SU-DHL-6 (cell line): ENCODE data around the gene C10orf88.

Experiments
- H2AFZ ChIP-seq: fragments of 200-600 bp; sonication (generic); 2 replicates; pipeline ENCODE4 v1.6.1; 2014; ENCODE audit warnings: low read depth, mild to moderate bottlenecking, moderate library complexity, mixed read lengths, antibody characterized with exemption, low read length; ENCODE audit not compliant: severe bottlenecking
- H3F3A ChIP-seq: fragments of 200-600 bp; shearing (Covaris generic); 2 replicates; pipeline ENCODE4 v1.6.0; 2016; ENCODE audit warnings: antibody characterized with exemption, mild to moderate bottlenecking; ENCODE audit not compliant: insufficient read depth
- H3K27ac ChIP-seq: fragments of 200-600 bp; sonication (generic); 2 replicates; pipeline ENCODE4 v1.5.1; 2016; ENCODE audit warnings: low read depth, mild to moderate bottlenecking, low read length, moderate library complexity, mixed read lengths
- H3K27me3 ChIP-seq: fragments of 200-600 bp; sonication (generic), shearing (Covaris generic); 2 replicates; pipeline ENCODE4 v1.6.0; 2014; ENCODE audit warnings: mild to moderate bottlenecking, low read length
- H3K36me3 ChIP-seq: fragments of 200-600 bp; sonication (generic); 2 replicates; pipeline ENCODE4 v1.6.1; 2014; ENCODE audit warnings: mild to moderate bottlenecking, low read length, mixed read lengths
- H3K4me2 ChIP-seq: fragments of 300-600, 200-600 bp; shearing (Covaris generic), sonication (generic); 2 replicates; pipeline ENCODE4 v1.6.0; 2014; ENCODE audit warnings: low read length, low read depth, mild to moderate bottlenecking; ENCODE audit not compliant: poor library complexity, severe bottlenecking
- H3K4me3 ChIP-seq: fragments of 200-600 bp; sonication (generic); 2 replicates; pipeline ENCODE4 v1.5.1; 2014; ENCODE audit warnings: antibody characterized with exemption, low read length, mild to moderate bottlenecking, mixed read lengths; ENCODE audit not compliant: insufficient read depth, poor library complexity, severe bottlenecking
- H3K79me2 ChIP-seq: fragments of 200-600 bp; sonication (generic); 2 replicates; pipeline ENCODE4 v1.6.1; 2014; ENCODE audit warnings: mild to moderate bottlenecking, low read length, moderate library complexity; ENCODE audit not compliant: insufficient read depth
- H3K9ac ChIP-seq: fragments of 200-600 bp; sonication (generic); 2 replicates; pipeline ENCODE4 v1.7.0; 2014; ENCODE audit warnings: mild to moderate bottlenecking, low read length
- H3K9me2 ChIP-seq: fragments of 200-600 bp; sonication (generic); replicated peaks from 2 replicates; pipeline ENCODE4 v1.6.1; 2014; ENCODE audit warnings: low read length; ENCODE audit not compliant: insufficient read depth
- H3K9me3 ChIP-seq: fragments of 200-600 bp; sonication (generic); 2 replicates; pipeline ENCODE4 v1.6.1; 2014; ENCODE audit warnings: low read length, mixed read lengths; ENCODE audit not compliant: insufficient read depth
- H4K20me1 ChIP-seq: fragments of 200-600 bp; sonication (generic); 2 replicates; pipeline ENCODE4 v1.6.1; 2014; ENCODE audit warnings: low read depth, mild to moderate bottlenecking, antibody characterized with exemption, low read length, moderate library complexity, mixed read lengths
- EZH2phosphoT487 ChIP-seq: fragments of 200-600 bp; sonication (generic), shearing (Covaris generic); conservative IDR thresholded peaks from 2 replicates; pipeline ENCODE4 v1.6.1; 2018; ENCODE audit warnings: mild to moderate bottlenecking, antibody characterized with exemption, low read length, moderate library complexity, mixed read lengths
- TF ChIP-seq, protein P1 (sequence below): fragments of 200-600 bp; sonication (generic); IDR thresholded peaks from one replicate; pipeline ENCODE4 v1.5.1; 2017; ENCODE audit warnings: antibody characterized with exemption, mild to moderate bottlenecking, low read length, moderate library complexity; ENCODE audit not compliant: insufficient read depth, poor library complexity, severe bottlenecking

The C10orf88 gene

GRCh38 chr10:122931088-122931906 is 22.7 kb downstream of the C10orf88 start:
- no peaks in the 10 kb centered on the region for H3K79me2 ChIP-seq
- no peak overlapping the region for H3K27ac ChIP-seq
- no peaks in the 10 kb centered on the region for H3K9me3 ChIP-seq
- no peak overlapping the region for H2AFZ ChIP-seq
- H3K4me2 ChIP-seq: no peak overlapping the region
- H3K27me3 ChIP-seq: no peaks in the 10 kb centered on the region
- H3K9me2 ChIP-seq: no peaks in the 10 kb centered on the region
- no peak for TF ChIP-seq EZH2phosphoT487
- TF ChIP-seq, protein P1, sequence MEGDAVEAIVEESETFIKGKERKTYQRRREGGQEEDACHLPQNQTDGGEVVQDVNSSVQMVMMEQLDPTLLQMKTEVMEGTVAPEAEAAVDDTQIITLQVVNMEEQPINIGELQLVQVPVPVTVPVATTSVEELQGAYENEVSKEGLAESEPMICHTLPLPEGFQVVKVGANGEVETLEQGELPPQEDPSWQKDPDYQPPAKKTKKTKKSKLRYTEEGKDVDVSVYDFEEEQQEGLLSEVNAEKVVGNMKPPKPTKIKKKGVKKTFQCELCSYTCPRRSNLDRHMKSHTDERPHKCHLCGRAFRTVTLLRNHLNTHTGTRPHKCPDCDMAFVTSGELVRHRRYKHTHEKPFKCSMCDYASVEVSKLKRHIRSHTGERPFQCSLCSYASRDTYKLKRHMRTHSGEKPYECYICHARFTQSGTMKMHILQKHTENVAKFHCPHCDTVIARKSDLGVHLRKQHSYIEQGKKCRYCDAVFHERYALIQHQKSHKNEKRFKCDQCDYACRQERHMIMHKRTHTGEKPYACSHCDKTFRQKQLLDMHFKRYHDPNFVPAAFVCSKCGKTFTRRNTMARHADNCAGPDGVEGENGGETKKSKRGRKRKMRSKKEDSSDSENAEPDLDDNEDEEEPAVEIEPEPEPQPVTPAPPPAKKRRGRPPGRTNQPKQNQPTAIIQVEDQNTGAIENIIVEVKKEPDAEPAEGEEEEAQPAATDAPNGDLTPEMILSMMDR: no peak
- H3F3A ChIP-seq: no peaks in the 10 kb centered on the region
- no peaks in the 10 kb centered on the region for H4K20me1 ChIP-seq
- peaks cover 7% of the 10 kb centered on the region; the same call in 1 of the 2 replicates for H3K36me3 ChIP-seq
- no peak overlapping the region for H3K4me3 ChIP-seq
- no peak overlapping the region for H3K9ac ChIP-seq

GRCh38 chr10:122930140-122930539 is 23.9 kb downstream of the C10orf88 start:
- Histone ChIP-seq H3K27me3 (no peaks in the 10 kb centered on the region), H3K9me2 (no peaks in the 10 kb centered on the region), H3K27ac (no peak overlapping the region), H2AFZ (no peak overlapping the region), H3F3A (no peaks in the 10 kb centered on the region), H3K9me3 (no peaks in the 10 kb centered on the region), H3K9ac (no peak overlapping the region), H3K79me2 (no peaks in the 10 kb centered on the region), H3K4me3 (no peak overlapping the region), H4K20me1 (no peaks in the 10 kb centered on the region), H3K36me3 (peaks cover 3% of the 10 kb centered on the region; the same call in 1 of the 2 replicates), H3K4me2 (no peak overlapping the region)
- TF ChIP-seq, protein P1: no peak
- no peak for TF ChIP-seq EZH2phosphoT487

DNA sequence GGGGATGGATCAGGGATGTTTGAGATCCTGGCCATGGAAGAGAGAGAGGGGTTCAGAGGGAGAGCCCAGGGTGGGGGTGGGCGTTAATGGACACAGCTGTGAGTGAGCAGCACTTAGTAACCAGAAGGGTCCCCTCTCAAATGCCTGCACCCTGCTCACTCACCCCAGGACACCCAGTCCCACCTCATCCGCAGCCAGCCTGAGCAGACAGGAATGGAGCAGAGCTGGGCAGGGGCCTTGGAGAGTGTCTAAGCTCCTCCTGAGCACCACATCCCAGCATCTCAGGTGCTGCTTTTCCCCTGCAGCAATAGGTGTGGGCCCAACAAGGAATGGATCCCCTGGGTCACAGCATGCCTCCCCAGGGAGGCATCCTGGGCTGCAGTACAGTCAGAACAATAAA is 38.3 kb downstream of the C10orf88 start:
- Histone ChIP-seq H3K27me3 (no peaks in the 10 kb centered on the region), H3K9me3 (no peaks in the 10 kb centered on the region), H3K27ac (no peak overlapping the region), H3F3A (no peaks in the 10 kb centered on the region), H3K4me2 (no peak overlapping the region), H2AFZ (no peak overlapping the region), H3K9ac (no peak overlapping the region), H3K9me2 (no peaks in the 10 kb centered on the region), H3K36me3 (no peaks in the 10 kb centered on the region), H3K79me2 (no peaks in the 10 kb centered on the region), H4K20me1 (no peaks in the 10 kb centered on the region), H3K4me3 (no peak overlapping the region)
- no peak for TF ChIP-seq EZH2phosphoT487
- TF ChIP-seq, protein P1: no peak
